Stimulated activated CD8-positive, alpha-beta memory T cell treated with anti-CD3 and anti-CD28 coated beads, Interleukin-7, amount 100 ng/mL, for 24 hours (primary cell): ENCODE results near the gene PKD1.
"Not testable (repeated sequence)": the region's sequence is repeated elsewhere in the genome, so short reads cannot be mapped to it uniquely, and the experiment has no call there.

Experiments
- DNase-seq: peaks from one replicate; pipeline ENCODE4 v3.0.0-alpha.2; 2020; ENCODE audit warnings: low read depth

PKD1 gene

DNA sequence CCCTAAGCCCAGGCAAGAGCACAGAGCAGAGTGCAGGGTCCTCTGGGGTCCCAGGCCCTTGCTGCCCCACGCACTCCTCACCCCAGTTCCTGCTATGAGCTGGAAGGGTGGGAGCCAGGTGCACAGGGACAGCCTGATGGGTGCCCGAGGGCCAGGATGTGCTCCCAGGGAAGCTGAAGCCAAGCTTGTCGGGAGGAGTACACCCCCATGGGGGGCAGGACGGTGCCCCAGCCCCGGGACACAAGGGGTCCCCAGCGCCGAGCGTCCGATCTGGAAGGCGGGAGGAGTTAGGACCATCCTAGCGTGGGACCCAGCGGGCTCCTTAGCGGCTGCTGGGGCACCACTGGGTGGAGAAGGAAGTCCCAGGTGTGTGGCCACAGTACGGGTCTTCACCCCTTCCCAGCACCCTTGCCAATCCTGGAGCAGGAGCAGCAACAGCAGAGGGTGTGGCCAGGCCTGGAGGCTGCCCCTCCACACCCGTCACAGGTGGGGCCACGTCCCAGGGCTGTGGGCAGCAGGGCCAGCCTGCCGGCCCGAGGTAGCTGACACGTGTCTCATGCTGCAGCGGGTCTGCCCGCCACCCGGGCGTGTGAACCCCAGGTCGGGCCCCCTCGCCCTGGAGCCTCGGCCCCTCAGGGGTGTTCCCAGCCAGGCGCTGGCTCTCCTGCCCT, 11.9 kb downstream of the PKD1 start:
- not testable (repeated sequence) for DNase-seq

DNA sequence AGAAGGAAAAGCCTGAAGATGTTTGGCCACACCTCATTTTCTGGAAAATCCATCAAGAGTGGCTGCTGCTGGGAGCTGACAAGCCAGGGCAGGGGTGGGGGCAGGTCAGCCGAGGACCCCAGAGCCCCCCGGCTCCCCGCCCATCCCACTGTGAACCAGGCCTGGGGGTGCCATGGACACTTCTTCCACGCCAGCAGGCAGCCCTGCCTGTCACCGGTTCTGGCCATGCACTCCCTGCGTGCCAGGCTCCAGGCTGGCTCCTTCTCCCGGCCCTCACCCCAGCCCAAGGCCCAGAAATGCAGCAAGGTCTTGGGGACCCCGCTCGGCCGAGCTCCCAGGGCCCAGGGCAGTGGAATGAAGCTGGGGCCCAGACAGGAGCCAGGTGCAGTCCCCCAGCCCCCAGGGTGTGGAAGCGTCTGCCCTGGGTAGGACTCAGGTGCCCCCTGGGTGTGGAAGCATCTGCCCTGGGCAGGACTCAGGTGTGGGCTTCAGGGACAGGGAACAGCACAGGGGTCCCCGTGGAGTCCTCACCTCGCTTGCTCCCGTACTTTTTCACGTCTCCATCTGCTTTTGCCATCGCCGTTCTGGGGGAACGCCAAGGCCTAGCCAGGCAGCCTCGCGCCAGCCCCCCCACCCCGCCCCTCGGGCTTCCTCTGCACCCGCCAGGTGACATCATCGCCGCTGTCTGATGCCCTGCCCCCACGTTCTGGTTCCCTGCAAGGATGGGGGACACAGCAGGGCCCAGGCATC, 12.6 kb downstream of the PKD1 start:
- not testable (repeated sequence) for DNase-seq

DNA sequence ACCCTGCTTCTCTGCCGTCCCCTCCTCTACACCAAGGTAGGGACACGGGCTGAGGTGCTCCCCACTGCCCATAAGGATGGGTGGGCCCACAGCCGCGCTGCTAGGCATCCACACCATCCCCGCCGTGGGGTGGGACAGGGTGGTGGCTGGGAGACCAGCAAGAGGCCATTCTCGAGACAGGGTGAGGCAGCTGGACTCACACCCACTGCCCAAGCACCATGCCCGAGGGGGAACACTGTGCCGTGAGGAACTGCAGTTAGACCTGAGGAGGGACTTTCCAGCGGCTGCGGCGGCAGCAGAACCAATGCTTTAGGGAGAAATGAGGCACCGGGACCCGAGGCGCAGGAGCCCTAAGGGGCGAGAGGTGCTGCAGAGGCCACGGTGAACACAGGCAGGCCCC, 13.3 kb downstream of the PKD1 start:
- no peak for DNase-seq

DNA sequence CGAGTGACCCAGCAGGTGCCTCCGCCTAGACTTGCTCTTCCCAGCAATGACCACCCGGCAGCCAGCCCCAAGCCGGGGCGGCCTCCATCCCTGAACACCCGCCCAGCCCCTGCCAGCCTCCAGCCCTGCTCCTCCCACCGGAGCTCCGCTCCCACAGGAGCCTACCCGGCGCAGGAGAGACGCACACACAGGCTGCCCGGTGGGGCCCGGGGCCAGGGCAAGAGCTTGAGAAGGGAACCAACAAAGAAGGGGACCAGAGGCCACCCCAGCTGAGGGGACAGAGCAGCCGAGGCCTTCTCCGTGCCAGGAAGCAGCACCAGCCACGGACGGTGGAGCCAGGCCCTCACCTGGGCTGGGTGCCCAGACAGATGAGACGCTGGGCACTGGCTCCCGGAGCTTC, 13.8 kb downstream of the PKD1 start:
- no peak for DNase-seq

DNA sequence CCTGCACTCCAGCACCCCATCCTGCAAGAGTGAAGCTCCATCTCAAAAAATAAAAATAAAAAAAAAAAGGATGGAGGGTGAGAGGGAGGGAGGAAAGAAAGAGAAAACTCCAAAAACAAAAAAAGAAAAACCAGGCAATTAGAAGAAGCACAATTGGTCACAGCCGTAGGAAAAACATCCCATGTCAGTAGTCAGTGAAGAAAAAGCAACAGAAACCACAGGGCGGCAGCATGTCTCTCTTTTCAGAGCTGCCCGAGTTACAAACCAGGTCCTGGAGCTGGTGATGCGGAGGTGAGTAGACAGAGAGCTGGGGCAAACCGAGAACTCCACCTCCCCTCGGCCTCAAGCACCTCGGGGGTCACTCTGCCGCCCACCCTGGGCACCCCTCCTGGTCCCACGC, 14.4 kb downstream of the PKD1 start:
- not testable (repeated sequence) for DNase-seq

DNA sequence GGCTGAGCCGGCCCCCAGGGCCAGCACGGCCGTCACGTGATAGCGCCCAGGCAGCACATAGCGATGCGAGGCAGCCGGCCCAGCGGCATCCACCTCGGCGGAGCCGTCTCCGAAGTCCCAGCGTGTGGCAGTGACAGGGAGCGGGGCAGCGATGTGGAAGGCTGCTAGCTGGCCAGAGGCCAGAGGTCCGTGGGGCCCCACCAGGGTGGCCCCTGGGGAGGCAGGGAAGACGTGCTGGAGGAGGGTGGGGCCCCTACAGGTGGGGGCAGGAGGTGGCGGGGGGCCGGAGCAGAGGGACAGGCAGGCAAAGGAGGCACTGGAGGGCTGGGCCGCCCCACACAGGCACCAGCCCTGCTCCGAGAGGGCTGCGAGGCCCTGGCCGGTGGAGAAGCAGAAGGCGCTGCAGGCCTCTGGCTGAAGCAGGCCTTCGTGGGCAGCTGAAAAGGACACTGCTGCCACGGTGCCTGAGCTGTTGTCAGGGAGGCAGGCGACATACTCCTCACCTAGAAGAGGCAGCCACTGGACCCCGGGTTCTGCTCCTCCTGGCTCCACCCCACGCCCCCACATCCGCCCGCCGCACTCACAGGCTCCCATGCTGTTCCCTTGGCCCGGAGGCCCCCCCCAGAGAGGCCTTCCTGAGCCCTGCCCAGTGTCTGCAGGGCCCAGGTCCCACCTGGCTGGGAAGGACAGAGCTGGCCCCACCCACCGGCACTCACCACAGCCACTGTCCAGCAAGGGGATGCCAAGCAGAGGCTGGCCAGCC, 17.6 kb downstream of the PKD1 start:
- not testable (repeated sequence) for DNase-seq

DNA sequence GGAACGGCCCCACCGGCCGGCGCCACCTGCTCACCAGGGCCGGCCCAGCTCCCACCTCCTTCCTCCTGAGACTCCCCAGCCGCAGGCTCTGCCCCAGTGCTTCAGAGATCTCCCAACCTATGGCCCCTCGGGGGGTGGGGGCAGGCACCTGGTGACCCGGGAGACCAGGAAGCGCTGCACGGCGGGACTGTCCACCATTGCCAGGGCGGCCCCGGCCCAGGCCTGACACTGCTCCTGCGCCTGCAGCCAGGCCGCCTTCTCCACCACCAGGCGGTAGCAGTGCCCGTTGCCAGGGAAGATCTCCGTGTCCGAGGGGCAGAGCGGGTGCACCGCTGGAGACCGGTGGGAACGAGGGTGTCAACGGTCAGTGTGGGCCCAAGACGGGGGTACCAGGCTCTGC, 18.4 kb downstream of the PKD1 start:
- not testable (repeated sequence) for DNase-seq

DNA sequence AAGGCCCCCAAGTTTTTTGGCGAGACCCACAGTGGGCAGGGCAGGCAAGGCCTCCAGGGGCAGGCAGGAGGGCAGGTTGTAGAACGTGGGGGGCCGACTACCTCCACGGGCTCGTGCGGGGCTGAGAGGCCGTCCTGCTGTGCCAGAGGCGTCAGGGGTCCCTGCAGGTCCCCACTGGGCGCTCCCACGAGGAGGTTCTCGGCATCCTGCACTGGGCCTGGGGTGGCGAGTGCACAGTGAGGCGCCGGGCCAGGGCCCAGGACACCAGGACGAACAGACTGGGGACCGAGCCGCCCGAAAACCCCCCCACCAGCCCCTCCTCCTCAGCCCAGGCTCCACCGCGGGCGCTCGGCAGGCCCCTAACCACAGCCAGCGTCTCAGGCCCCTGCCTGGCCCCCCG, 19.3 kb downstream of the PKD1 start:
- not testable (repeated sequence) for DNase-seq

DNA sequence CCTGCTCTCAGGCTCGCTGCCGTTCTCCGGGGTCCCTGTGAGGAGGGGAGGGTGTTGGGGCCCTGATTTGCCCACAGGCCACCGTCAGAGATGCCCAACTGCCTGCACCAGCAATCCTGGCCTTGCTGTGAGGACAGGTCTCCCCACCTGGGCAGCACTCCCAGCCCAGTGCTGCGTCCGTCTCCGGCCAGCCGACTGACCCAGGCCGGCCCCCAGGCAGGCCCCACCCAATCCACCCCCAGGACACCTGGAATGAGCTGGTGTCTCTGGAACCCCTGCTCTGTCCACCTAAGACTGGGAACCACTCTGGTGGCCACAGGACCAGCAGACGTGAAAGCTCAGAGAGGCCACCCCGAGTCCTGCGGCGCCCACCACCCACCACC, 20.1 kb downstream of the PKD1 start:
- DNase-seq = no peak

DNA sequence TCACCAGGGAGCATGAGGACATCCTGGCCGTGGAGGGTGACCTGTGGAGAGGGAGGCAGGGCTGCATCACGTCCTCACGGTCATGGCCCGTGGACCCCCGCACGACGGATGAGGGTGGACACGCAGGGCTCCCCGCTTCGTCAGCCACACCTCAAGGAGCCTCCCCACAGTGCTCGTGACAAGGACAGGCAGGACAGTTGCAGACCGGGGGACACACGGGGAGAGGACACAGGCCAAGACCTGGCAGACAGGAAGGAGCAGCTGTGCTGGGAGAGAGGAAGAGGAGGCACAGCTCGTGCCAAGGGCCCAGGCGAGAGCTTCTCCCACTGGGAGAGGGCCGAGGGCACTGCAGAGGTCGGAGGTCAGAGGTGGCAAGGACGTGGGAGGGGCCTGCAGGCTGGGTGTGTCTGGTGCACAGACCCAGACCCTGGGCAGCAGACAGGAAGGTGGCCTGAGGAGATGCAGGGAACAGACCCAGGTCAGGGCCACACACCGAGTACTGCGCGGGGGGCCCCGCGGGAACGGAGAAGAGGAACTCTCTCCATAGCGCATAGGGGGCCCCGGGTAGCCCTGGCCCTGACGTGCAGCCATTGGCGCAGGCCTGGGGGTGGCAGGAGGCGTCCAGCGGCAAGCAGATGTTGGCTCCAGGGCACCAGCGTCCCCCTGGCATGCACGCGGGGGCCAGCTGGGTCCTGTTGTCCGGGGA, 20.7 kb downstream of the PKD1 start:
- DNase-seq = not testable (repeated sequence)

DNA sequence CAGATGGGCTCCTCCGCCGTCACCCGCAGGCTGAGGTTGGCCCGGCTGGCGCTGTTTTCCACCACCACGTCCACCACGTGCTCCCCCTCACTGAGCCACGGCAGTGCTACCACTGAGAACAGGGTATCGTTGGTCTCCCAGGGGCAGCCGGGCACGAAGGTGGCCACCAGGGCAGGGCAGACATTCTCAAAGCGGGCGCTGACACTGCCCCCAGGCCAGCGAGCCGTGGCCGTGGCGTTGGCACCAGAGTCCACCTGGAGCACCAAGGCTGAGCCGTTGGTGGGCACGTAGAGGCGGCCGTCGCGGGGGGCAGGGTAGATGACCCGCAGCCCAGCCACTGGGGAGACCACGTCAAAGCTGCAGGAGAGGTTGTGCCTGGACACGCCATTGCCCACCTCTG, 21.5 kb downstream of the PKD1 start:
- DNase-seq = not testable (repeated sequence)

DNA sequence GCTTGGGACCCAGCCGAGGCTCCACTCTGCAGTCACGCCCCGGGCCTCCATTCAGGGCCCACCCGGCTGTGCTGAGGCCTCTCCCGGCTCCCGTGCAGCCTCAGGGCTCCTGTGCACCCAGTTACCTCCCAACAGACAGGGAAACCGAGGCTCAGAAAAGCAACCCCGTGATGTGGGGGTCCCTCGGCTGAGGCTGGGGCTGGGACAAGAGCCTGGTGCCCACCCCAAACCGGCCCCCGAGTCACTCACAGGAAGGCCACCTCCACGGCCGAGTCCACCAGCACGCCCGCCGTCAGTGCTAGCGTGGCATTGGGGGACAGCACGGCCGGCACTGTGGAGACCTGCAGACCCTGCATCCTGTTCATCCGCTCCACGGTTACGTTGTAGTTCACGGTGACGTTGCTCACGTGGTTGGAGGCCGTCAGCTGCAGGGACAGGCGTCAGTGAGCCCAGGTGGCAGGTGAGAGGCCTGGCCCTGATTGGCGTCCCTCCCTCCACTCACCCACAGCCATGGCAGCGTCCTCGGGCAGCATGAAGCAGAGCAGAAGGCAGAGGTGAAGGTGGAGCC, 23.1 kb downstream of the PKD1 start:
- DNase-seq = not testable (repeated sequence)

DNA sequence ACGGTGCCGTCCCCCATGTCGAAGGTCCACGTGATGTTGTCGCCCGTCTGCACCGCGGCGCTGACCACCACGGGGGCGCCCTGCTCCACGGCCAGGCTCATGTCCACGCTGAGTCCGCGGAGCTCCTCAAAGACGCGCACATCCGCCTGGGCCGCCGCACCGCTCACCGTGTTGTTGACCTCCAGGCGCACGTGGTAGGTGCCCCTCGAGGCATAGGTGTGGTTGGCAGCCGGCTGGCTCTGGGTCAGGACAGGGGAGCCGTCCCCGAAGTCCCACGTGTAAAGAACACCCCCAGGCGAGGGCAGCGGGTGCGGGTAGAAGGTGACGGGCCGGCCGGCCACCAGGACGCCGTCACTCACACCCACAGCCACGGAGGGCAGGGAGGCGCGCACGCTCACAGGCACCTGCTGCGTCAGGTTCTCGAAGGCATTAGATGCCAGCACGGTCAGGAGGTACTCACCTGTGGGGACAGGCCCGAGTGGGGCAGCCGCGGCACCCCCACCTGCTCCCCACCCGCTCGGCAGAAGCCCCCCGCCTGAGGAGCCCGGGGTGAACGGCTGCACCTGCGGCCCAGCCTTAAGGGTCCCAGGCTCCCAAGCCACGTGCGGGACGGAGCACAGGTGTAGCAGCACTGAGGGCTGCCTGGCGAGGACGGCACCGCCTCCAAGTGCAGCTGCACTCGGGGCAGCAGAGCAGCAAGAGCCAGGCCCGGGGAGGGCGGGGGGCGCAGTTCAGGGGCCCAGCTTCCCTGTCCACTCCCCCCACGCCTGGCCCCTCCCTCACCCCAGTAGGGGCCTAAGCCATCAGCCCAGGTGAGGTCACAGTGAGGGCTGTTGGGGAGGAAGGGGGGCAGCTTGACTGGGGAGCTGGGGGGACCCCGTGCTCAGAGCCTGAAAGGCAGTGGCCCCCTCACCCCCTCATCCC, 24.0 kb downstream of the PKD1 start:
- DNase-seq = not testable (repeated sequence)

DNA sequence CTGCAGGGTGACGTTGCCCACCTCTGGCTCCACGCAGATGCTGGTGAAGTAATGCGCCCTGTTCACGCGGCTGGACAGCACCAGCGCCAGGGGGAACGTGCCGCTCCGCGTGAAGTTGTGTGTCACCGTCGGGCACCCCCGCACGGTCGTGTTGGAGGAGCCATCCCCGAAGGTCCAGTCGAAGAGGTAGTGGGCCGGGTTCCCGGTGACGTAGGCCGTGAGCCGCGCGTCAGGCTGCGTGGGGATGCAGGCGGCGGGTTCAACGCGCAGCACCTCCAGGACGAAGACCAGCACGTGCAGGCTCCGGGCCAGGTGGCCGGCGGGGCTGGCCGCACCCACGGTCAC, 24.7 kb downstream of the PKD1 start:
- not testable (repeated sequence) for DNase-seq

DNA sequence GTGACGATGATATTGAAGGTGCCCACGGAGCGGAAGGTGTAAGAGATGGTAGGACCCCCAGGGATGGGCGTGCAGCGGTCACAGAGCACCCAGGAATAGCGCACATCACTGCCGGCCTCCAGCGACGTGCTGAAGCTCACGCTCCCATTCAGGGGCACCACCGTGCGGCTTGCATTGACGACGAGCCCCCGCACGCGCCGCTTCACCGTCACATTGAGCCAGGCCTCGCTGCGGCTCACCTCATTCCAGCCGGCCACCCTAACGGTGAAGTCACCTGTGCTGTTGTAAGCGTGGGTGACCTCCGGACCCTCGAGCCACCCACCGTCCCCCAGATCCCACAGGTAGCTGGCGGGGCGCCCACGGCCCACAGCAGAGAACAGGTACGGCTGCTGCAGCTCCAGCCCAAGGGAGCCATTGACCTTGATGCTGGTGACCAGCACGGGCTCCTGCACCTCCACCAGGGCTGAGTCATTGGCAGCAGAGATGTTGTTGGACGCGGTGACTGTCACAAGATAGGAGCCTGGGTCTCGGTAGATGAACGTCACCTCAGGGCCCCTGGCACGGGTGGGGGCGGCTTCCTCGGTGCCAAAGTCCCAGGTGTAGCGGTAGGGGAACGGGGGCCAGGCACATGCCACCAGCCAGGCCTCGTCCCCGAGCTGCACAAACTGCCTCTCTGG, 25.2 kb downstream of the PKD1 start:
- DNase-seq = not testable (repeated sequence)

DNA sequence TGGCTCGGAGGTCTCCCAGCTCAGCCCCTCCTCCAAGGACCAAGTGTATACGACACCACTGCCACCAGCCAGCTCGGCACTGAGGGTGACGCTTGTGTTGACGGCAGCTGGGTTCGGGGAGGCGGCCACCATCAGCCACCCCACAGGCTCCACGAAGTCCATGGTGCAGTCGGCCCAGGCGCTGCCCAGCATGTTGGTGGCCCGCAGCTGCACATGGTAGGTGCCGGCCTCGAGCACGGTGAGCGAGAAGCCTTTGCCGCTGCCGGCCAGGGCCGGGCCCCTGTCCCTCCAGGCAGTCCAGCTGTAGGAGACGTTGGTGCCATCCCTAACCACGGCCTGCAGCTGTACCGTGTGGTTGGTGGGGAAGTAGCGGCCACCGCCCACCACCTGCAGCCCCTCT, 25.8 kb downstream of the PKD1 start:
- not testable (repeated sequence) for DNase-seq

DNA sequence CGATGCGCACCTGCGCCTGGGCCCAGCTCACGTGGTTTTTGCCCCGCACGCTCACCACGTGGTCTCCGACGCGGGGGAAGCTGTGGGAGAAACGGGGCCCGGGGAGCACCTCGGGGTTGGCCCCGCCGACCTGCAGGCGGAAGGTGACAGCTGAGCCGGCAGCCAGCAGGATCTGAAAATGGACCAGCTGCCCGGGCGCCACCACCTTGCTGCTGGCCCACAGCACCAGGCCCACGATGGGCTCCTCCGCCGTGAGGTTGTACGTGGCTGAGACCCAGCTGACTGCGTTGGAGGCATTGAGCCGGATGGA, 26.5 kb downstream of the PKD1 start:
- not testable (repeated sequence) for DNase-seq

DNA sequence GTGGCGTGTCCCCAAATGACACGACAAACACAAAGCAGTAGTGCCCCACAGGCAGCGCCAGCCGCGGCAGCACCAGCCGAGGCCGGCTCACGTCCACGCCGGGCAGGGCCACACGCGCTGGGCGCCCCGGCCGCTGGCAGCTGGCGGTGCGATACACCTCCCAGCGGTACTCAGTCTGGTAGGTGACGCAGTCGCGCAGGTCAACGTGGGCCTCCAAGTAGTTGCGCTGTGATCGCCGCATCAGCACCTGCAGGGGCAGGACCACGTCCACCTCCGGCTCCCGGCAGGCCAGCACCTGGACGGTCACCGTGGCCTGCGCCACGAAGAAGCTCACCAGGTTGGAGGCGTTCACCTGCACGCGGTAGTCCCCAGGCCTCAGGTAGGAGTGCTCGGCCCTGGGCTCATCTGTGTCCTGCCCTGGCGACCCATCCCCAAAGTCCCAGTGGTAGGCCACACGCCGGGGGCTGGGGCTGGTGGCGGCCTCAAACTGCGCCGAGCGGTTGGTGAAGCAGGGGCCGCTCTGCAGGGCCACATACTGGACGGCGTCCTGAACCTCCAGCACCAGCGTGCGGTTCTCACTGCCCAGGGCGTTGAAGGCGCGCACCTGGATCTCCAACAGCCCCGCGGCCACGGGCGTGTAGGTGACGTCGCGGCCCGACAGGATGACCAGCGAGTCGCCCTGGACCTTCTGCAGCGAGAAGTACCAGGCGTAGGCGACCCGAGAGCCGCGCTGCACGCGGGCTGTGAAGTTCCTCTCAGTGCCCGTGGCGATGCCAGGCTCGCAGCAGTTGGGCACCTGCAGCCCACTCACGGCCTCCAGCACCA, 27.0 kb downstream of the PKD1 start:
- not testable (repeated sequence) for DNase-seq

DNA sequence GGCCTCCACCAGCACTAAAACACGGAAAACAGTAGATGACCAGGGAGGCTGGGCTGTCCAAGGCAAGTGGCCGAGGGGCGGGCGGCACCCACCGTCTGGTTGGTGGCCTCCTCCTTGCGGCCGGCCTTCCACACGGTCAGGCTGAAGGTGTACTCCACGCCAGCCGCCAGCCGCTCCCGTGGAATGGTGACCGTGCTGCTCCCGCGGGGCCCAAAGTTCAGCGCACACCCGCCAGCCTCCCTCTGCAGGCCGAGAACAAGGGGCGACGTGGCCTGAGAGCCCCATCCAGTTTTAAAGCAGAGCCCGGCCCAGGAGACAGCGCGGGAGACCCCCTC, 27.9 kb downstream of the PKD1 start:
- DNase-seq = not testable (repeated sequence)
